HG02642 (cell line): ENCODE measurements around the gene CD47.

Source experiments
- ATAC-seq: cut with Tn5 transposase; IDR thresholded peaks from one replicate; pipeline ENCODE4 v1.9.1; 2021; ENCODE audit warnings: mild to moderate bottlenecking; ENCODE audit not compliant: unreplicated experiment, poor library complexity

CD47 gene

GRCh38 chr3:108022256-108023150 lies 68.3 kb downstream of the CD47 start:
- ATAC-seq = no peak

DNA sequence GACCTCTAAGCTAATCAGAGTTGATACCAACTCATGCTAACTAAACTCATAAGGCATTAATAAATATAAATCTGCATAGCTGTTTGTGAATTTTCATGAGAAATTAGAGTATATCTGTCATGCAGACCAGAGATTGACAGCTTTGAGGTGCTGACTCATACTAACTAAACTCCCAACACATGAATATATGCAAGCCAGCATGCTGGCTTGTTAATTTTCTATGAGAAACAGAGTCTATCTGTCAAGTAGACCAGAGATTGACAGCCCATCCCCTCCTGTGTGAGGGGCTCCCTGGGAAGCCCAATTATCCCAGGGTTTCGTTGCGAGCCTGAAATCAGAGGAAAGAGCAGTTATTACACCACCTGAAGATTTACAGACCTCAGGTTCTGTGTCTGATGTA lies 69.3 kb downstream of the CD47 start:
- ATAC-seq = no peak

- ATAC-seq = no peak
Observed at GRCh38 chr3:108021131-108021530, 69.7 kb downstream of the CD47 start.

DNA sequence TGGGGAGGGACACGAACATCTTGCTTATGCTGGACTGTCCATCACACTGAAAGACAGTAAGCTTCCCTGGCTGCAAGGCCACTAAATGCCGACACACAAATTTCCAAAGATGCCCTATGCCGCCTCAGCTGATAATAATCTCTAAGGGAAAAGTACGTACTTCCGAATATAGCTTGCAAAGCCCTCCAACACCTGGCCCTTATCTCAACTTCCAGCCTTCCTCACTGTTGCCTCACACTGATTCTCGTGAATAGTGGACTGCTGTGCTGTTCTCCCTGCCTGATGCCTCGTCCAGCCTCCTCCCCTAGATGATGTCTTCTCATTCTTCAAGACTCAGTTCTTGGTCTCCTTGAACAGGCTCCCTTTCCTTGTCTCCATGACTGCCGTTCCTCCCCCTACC lies 72.3 kb downstream of the CD47 start:
- no peak for ATAC-seq

DNA sequence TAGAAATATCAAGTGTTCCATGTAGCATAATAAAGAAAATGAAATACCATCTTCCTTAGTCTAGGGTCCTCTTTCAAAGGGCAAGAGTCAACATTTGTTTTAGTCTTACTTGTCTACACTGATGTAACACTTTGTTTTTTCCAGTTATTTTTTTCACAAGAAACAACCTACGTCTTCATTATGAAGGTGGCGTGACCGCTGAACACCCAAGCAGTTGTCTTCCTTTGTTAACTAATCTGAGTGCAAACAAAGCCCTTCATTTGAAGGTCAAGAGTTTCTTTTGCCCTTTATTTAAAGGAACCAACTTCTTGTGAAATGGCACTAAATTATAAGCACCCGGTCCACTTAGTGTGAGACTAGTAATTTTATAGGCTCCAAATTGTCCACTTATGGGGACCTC lies 73.2 kb downstream of the CD47 start:
- ATAC-seq = no peak

DNA sequence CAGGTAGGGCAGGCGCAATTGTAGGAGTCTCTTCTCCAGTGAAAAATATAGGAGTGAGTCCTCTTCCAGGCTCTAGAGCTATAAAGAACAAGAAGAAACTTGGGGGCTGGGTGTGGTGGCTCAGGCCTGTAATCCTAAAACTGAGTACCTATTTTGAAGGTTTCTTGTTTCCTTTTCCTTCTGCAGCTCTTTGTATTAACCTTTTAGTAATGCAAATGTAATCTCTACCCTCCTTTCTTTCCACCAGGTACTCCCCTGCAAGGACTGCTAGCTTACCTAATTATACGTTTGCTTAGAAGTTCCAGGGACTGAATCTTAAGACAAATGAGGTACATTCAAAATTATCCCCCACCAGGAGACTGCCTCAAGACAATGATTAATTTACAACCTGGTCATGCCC lies 75.9 kb downstream of the CD47 start:
- no peak for ATAC-seq

GRCh38 chr3:108013141-108014055 lies 77.4 kb downstream of the CD47 start:
- ATAC-seq = no peak

- no peak for ATAC-seq
Observed at GRCh38 chr3:108012304-108012703, 78.5 kb downstream of the CD47 start.

- no peak for ATAC-seq
Observed at GRCh38 chr3:108011616-108012015, 79.2 kb downstream of the CD47 start.

DNA sequence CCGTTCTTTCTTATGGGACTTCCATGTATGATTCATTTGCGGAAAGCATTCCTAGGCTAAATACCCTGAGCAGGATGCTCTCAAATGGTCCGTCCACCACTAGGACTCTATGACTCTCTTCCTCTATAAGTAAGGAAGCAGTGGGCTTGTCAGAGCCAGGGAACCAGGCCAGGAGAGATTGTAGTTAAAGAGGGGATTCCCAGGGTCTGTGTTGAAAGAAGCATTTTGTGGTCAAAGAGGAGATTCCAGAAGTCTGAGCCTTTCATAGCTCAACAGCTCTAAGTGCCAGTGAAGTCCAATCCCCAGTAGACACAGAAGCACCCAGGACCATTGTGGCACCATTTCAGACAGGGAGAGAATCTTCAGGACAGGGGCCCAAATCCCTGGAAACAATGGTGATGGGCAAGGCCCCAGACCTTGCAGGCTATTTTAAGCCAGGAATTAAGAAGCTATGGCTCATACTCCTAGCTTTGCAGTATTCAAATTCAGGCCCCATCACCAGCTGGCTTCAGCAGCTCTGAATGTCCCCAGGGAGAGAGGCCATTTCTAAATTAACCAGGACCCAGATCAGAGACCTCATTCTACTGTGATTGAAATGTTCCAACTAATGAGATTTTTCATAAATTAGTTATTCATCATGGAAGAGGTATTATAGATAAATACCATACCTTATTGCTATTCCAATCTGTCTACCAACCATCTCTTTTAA lies 81.7 kb downstream of the CD47 start:
- peak; percentile 45 for ATAC-seq

DNA sequence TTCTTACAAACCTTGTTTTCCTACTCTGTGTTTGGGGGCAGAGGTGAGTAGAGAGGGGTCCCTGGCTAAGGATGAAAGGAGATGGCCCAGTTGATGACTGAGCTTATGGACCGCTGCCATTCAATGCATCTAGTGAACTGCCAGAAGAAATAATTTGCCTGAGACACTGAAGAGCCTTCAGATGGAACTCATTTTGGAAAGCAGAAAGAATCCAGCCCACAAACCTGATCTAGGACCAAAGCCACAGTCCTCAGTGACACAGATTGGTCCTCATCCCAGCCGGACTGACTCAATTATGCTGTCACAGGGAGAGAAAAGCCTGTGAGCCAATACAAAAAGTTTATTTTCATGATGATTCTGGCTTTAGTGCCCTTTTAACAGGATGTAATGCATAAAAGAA lies 82.7 kb downstream of the CD47 start:
- no peak for ATAC-seq

DNA sequence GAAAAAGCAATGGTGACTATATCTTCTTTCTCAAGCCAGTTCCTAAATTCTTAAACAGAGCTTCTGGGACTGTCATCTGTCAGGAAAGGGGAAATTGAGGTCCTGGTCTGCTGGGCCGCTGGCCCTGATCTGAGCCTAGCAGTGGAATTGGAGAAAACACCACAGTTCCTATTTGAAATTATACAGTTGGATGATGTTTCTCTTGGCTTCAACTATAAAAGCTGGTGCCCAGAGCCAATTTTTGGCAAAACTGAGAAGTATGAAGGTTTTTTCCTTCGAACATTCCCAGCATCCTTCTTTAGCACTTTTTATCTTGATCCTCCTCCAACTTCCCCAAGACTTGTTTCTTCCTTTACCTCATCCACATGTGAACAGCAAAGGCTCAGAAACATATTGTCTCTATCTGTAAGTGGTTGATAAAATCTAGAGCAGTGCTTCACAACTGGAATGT lies 83.9 kb downstream of the CD47 start:
- ATAC-seq = no peak

- no peak for ATAC-seq
Observed at GRCh38 chr3:108006077-108006771, 84.6 kb downstream of the CD47 start.

DNA sequence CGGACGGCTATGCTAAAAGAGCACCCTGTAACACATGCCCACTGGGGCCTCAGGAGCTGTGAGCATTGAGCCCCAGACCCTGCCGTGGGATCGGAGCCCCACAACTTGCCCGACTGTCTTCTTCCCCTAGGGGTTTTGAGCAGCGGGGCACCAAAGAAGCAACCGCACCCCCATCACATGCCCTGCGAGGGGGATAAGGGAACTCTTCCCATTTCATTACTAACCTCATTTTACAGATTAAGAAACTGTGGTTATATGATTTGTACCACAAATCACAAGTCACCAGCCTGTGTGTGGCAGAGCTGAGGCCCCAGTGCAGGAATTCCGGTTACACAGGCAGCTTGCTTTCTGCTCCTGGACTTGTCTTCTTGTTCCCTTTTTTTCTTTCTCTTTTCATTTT lies 86.2 kb downstream of the CD47 start:
- no peak for ATAC-seq

DNA sequence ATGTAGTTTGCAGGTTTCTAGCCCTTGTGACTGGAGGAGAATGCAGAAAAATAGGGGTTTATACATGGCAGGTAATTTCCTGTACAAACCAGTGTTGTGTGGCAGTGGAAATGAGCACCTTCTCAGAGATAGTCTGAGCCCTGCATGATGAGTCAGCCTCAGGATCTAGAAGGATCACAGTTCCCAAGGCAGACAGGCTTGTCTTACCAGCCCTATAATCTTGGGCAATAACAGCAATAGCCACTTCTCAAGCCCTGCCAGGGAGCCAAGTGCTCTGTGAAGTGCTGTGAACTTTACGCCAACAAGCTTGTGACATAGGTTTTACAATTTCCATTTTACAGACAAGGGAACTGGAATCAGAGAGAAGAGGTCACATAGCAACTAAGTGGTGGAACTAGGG lies 89.4 kb downstream of the CD47 start:
- no peak for ATAC-seq

DNA sequence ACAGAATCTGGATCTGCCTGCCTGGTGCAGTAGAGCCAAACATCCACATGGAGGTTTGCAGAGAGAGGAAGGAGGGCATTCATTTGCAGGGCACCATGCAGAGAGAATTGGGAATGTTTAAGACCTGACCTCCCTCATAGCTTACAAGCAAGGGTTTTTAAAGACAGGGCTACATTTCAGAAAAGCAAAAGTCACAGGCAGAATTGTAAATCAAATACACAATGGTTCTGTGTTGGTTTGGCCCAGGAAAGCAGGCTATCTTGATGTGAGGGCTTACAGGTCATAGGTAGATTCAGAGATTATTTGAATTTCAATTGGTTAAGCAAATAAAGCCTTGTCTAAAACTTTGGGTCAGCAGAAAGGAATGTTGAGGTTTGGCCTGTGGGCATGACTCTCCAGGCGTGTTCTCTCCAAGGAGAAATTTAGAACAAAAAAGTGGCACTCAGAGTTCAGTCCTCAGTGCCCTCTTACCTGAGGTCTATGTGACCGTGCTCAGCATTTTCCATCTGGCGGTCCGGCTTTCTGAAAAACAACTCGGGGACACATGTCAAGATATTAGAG lies 91.5 kb downstream of the CD47 start:
- no peak for ATAC-seq

GRCh38 chr3:107997671-107998070 lies 93.2 kb downstream of the CD47 start:
- no peak for ATAC-seq

GRCh38 chr3:107995823-107996222 lies 95.0 kb downstream of the CD47 start:
- ATAC-seq = no peak

GRCh38 chr3:107994956-107995715 lies 95.7 kb downstream of the CD47 start:
- no peak for ATAC-seq
